ENCODE measurements around the gene ATP11A.

DNA sequence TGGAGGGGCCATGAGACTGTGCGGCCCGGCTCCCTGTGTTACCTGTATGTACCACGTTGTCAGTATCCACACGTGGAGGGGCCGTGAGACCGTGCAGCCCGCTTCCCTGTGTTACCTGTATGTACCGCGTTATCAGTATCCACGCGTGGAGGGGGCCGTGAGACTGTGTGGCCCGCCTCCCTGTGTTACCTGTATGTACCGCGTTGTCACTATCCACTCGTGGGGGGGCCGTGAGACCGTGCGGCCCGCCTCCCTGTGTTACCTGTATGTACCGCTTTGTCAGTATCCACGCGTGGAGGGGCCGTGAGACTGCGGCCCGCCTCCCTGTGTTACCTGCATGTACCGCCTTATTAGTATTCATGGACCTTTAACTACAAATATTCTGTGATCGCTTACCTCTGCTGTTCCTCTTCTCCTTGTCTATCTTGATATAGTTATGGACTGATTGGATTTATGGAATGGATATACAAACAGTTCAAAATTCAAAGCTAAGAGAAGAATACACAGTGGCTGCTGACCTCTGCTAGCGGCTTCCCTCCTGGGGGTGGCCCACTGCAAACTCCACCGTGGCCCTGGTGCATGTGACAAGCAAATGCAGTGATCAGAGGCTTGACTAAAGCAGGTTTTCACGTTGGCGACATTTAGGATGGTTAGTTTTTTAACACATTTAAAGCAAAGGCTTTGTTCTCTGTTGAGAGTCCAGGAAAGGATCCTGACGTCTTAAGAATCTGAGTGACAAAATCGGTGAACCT is 38.7 kb downstream of the ATP11A start:
- TF ChIP-seq POLR2A (IDR thresholded peaks at IDR 0.05; ENCODE audit: borderline replicate concordance, extremely low read depth, insufficient read depth, insufficient read length) (no peak), ZFX (IDR thresholded peaks at IDR 0.05) (no peak), CTCF (IDR thresholded peaks at IDR 0.05 in 2 of 3, conservative IDR thresholded peaks at IDR 0.05 in 1 of 3; ENCODE audit: borderline replicate concordance in 1 of 3, insufficient read depth in 1 of 3, low read depth in 2 of 3, low read length in 2 of 3) (no peak), SP1 (IDR thresholded peaks at IDR 0.05; ENCODE audit: low read depth) (no peak), ZNF274 (IDR thresholded peaks at IDR 0.05; ENCODE audit: low read depth, low read length) (no peak), YY1 (IDR thresholded peaks at IDR 0.05; ENCODE audit: extremely low read depth, insufficient replicate concordance, low read depth, low read length) (no peak), RAD21 (IDR thresholded peaks at IDR 0.05; ENCODE audit: low read depth) (no peak), REST (IDR thresholded peaks at IDR 0.05; ENCODE audit: low read depth) (no peak), EZH2 (IDR thresholded peaks at IDR 0.05) (no peak), EZH2phosphoT487 (IDR thresholded peaks at IDR 0.05; ENCODE audit: borderline replicate concordance) (no peak), SRF (IDR thresholded peaks at IDR 0.05; ENCODE audit: low read depth) (no peak), EGR1 (IDR thresholded peaks at IDR 0.05; ENCODE audit: low read depth) (no peak), JUND (IDR thresholded peaks at IDR 0.05) (no peak)
- TF ChIP-seq, protein P1, sequence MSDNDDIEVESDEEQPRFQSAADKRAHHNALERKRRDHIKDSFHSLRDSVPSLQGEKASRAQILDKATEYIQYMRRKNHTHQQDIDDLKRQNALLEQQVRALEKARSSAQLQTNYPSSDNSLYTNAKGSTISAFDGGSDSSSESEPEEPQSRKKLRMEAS (IDR thresholded peaks at IDR 0.05): no peak

Measured in HCT116 (cell line).